DND-41 (cell line): ENCODE data around the gene PRAC2.
"Not testable (repeated sequence)": the region's sequence is repeated elsewhere in the genome, so short reads cannot be mapped to it uniquely, and the experiment has no call there.

Experiments
- ATAC-seq: fragments of 200-7000 bp; cut with Tn5 transposase; 3 replicates; pipeline ENCODE4 v1.9.1; 2021; ENCODE audit warnings: low read depth; ENCODE audit not compliant: insufficient read depth
- DNase-seq: peaks from one replicate; pipeline ENCODE4 v3.0.0-alpha.2; 2020
- H2AFZ ChIP-seq: 2 replicates; pipeline ENCODE4 v1.6.0; 2012; ENCODE audit warnings: low read depth, low read length
- H3K27ac ChIP-seq: 2 replicates; pipeline ENCODE4 v1.5.1; 2012; ENCODE audit warnings: low read length, inconsistent platforms
- H3K27me3 ChIP-seq: fragments of 200-600 bp; sonication (generic); 2 replicates; pipeline ENCODE4 v1.6.0; 2012; ENCODE audit warnings: low read length, mild to moderate bottlenecking, inconsistent platforms; ENCODE audit not compliant: insufficient read depth, poor library complexity
- H3K36me3 ChIP-seq: 2 replicates; pipeline ENCODE4 v1.5.1; 2012; ENCODE audit warnings: low read length, inconsistent platforms; ENCODE audit not compliant: insufficient read depth
- H3K4me1 ChIP-seq: 2 replicates; pipeline ENCODE4 v1.5.1; 2012; ENCODE audit warnings: mild to moderate bottlenecking, low read length; ENCODE audit not compliant: insufficient read depth
- H3K4me2 ChIP-seq: 2 replicates; pipeline ENCODE4 v1.6.0; 2012; ENCODE audit warnings: mild to moderate bottlenecking, moderate library complexity, low read length, inconsistent platforms; ENCODE audit not compliant: insufficient read depth
- H3K4me3 ChIP-seq, 2 experiments: fragments of 200-600 bp in 1 of 2; shearing (Covaris generic) in 1 of 2; 2 replicates each; pipeline ENCODE4 v1.5.1; 2012 to 2016; ENCODE audit warnings: inconsistent platforms in 2 of 2, low read length in 2 of 2, mild to moderate bottlenecking in 2 of 2, low read depth in 1 of 2, moderate library complexity in 1 of 2
- H3K79me2 ChIP-seq: 2 replicates; pipeline ENCODE4 v1.6.0; 2012; ENCODE audit warnings: low read length, inconsistent platforms; ENCODE audit not compliant: insufficient read depth
- H3K9ac ChIP-seq: 2 replicates; pipeline ENCODE4 v1.6.0; 2012; ENCODE audit warnings: low read depth, mild to moderate bottlenecking, inconsistent platforms, low read length, moderate library complexity
- H3K9me3 ChIP-seq: 2 replicates; pipeline ENCODE4 v1.5.1; 2012; ENCODE audit warnings: low read length, moderate library complexity, mild to moderate bottlenecking, inconsistent platforms; ENCODE audit not compliant: insufficient read depth, severe bottlenecking
- H4K20me1 ChIP-seq: 2 replicates; pipeline ENCODE4 v1.6.0; 2012; ENCODE audit warnings: low read length; ENCODE audit not compliant: insufficient read depth
- CTCF ChIP-seq: IDR thresholded peaks from 2 replicates; pipeline ENCODE4 v1.5.1; 2012; ENCODE audit warnings: borderline replicate concordance, low read length, moderate library complexity, mild to moderate bottlenecking; ENCODE audit not compliant: poor library complexity, severe bottlenecking; ENCODE audit errors: extremely low read depth
- EZH2 ChIP-seq: IDR thresholded peaks from 3 replicates; pipeline ENCODE4 v1.6.1; 2012; ENCODE audit warnings: borderline replicate concordance, low read depth, mild to moderate bottlenecking, moderate library complexity, low read length, inconsistent platforms; ENCODE audit not compliant: severe bottlenecking

The PRAC2 gene

GRCh38 chr17:48704361-48705248 is 18.4 kb upstream of the PRAC2 start:
- peaks cover 25% of the 10 kb centered on the region for H3K27me3 ChIP-seq
- H3K9ac ChIP-seq = no peak overlapping the region
- H3K9me3 ChIP-seq = no peaks in the 10 kb centered on the region
- no peak overlapping the region for H2AFZ ChIP-seq
- H3K27ac ChIP-seq = no peak overlapping the region
- TF ChIP-seq EZH2 (no peak), CTCF (no peak)
- H3K79me2 ChIP-seq = no peaks in the 10 kb centered on the region
- H3K4me3 ChIP-seq = no peak overlapping the region
- ATAC-seq = no peak
- H3K4me2 ChIP-seq = no peak overlapping the region
- DNase-seq = no peak
- H3K4me1 ChIP-seq = no peaks in the 10 kb centered on the region
- H4K20me1 ChIP-seq = no peaks in the 10 kb centered on the region
- no peaks in the 10 kb centered on the region for H3K36me3 ChIP-seq

GRCh38 chr17:48711128-48711527 is 11.9 kb upstream of the PRAC2 start:
- DNase-seq = no peak
- H3K36me3 ChIP-seq = no peaks in the 10 kb centered on the region

GRCh38 chr17:48715496-48716399 is 7.2 kb upstream of the PRAC2 start:
- H3K27ac ChIP-seq = no peak overlapping the region
- no peaks in the 10 kb centered on the region for H3K79me2 ChIP-seq
- DNase-seq (no peak), ATAC-seq (no peak)
- H3K4me3 ChIP-seq = no peak overlapping the region
- H3K9ac ChIP-seq = no peak overlapping the region
- H3K27me3 ChIP-seq = no peaks in the 10 kb centered on the region
- H3K36me3 ChIP-seq = no peaks in the 10 kb centered on the region
- no peak overlapping the region for H3K4me2 ChIP-seq
- no peaks in the 10 kb centered on the region for H3K4me1 ChIP-seq
- no peaks in the 10 kb centered on the region for H4K20me1 ChIP-seq
- H3K9me3 ChIP-seq = no peaks in the 10 kb centered on the region
- no peak overlapping the region for H2AFZ ChIP-seq
- TF ChIP-seq EZH2 (no peak), CTCF (no peak)

More at GRCh38 chr17:48711128-48711527, 11.9 kb upstream of the PRAC2 start:
- Histone ChIP-seq H3K9ac (no peak overlapping the region), H3K27ac (no peak overlapping the region), H3K4me2 (no peak overlapping the region), H3K9me3 (no peaks in the 10 kb centered on the region), H4K20me1 (no peaks in the 10 kb centered on the region), H3K4me3 (no peak overlapping the region), H3K79me2 (no peaks in the 10 kb centered on the region), H3K4me1 (no peaks in the 10 kb centered on the region), H2AFZ (no peak overlapping the region), H3K27me3 (peaks cover 12% of the 10 kb centered on the region)
- no peak for TF ChIP-seq CTCF
- TF ChIP-seq EZH2 = no peak
- ATAC-seq = no peak

GRCh38 chr17:48716549-48716948 is 6.4 kb upstream of the PRAC2 start:
- not testable (repeated sequence) for H3K4me3 ChIP-seq, DNase-seq, H3K4me2 ChIP-seq, H3K27me3 ChIP-seq, ATAC-seq, H3K4me1 ChIP-seq, H4K20me1 ChIP-seq, H3K79me2 ChIP-seq, H3K9ac ChIP-seq, H3K36me3 ChIP-seq, H2AFZ ChIP-seq, H3K27ac ChIP-seq, H3K9me3 ChIP-seq
